Jurkat, Clone E6-1 (cell line): ENCODE results near the gene AADACL2. TPM values are rescaled to one million over a fixed set of nuclear protein-coding genes. Genes with fewer than 3 reads are reported as not detected.

Source experiments
- DNase-seq: peaks from one replicate; pipeline ENCODE4 v3.0.0-alpha.2; 2011; ENCODE audit warnings: low read depth, low spot score
- H3K4me3 ChIP-seq: 2 replicates; pipeline ENCODE4 v1.5.1; 2011; ENCODE audit warnings: mild to moderate bottlenecking, low read length, control low read depth, moderate library complexity
- polyA plus RNA-seq: library from polyadenylated mRNA; unstranded; fragments of >200 nt; gene quantifications from one replicate; pipeline ENCODE4 v1.2.1, GENCODE V29; 2012; ENCODE audit warnings: missing spikeins; ENCODE audit not compliant: insufficient read length, insufficient read depth

The AADACL2 gene
- not detected for polyA plus RNA-seq

- H3K4me3 ChIP-seq, result no peak within 1 kb of the TSS
- no peak for DNase-seq
These were observed at the start of gene AADACL2 for GRCh38 chr3:151733613-151734012. Gene AADACL2, plus strand, starts transcription at chr3:151733927. Its CDS starts 109 bp downstream, at chr3:151734036.

- no peak overlapping the region for H3K4me3 ChIP-seq
- no peak for DNase-seq
These were observed 49.6 kb upstream of the AADACL2 start for GRCh38 chr3:151684094-151684493.

GRCh38 chr3:151686257-151686656, 47.5 kb upstream of the AADACL2 start:
- no peak overlapping the region for H3K4me3 ChIP-seq
- no peak for DNase-seq

- no peak for DNase-seq
- H3K4me3 ChIP-seq, result no peak overlapping the region
These were observed 46.7 kb upstream of the AADACL2 start for GRCh38 chr3:151687076-151687475.

GRCh38 chr3:151688571-151688970, 45.2 kb upstream of the AADACL2 start:
- H3K4me3 ChIP-seq, result no peak overlapping the region
- DNase-seq, result no peak

GRCh38 chr3:151690645-151691044, 43.1 kb upstream of the AADACL2 start:
- no peak for DNase-seq
- H3K4me3 ChIP-seq, result no peak overlapping the region

GRCh38 chr3:151697496-151697895, 36.2 kb upstream of the AADACL2 start:
- no peak overlapping the region for H3K4me3 ChIP-seq
- no peak for DNase-seq

- DNase-seq, result no peak
- H3K4me3 ChIP-seq, result no peak overlapping the region
These were observed 26.5 kb upstream of the AADACL2 start for GRCh38 chr3:151707216-151707615.

- H3K4me3 ChIP-seq, result no peak overlapping the region
- no peak for DNase-seq
These were observed 24.9 kb upstream of the AADACL2 start for GRCh38 chr3:151708868-151709267.

- no peak for DNase-seq
- H3K4me3 ChIP-seq, result no peak overlapping the region
These were observed 23.9 kb upstream of the AADACL2 start for GRCh38 chr3:151709847-151710246.

- no peak overlapping the region for H3K4me3 ChIP-seq
- DNase-seq, result no peak
These were observed 12.4 kb upstream of the AADACL2 start for GRCh38 chr3:151721294-151721693.

GRCh38 chr3:151722856-151723255, 10.9 kb upstream of the AADACL2 start:
- DNase-seq, result no peak
- no peak overlapping the region for H3K4me3 ChIP-seq

GRCh38 chr3:151724576-151725562, 8.9 kb upstream of the AADACL2 start:
- no peak for DNase-seq
- no peak overlapping the region for H3K4me3 ChIP-seq

- DNase-seq, result no peak
- no peak overlapping the region for H3K4me3 ChIP-seq
These were observed 7.7 kb upstream of the AADACL2 start for GRCh38 chr3:151726016-151726415.

GRCh38 chr3:151732861-151733260, 866 bp upstream of the AADACL2 start:
- DNase-seq, result no peak
- no peak overlapping the region for H3K4me3 ChIP-seq

- H3K4me3 ChIP-seq, result no peak overlapping the region
- no peak for DNase-seq
These were observed 6.9 kb downstream of the AADACL2 start for GRCh38 chr3:151740581-151740980.

GRCh38 chr3:151743855-151744254, 10.1 kb downstream of the AADACL2 start:
- no peak overlapping the region for H3K4me3 ChIP-seq
- DNase-seq, result no peak

- no peak for DNase-seq
- no peak overlapping the region for H3K4me3 ChIP-seq
These were observed 16.5 kb downstream of the AADACL2 start for GRCh38 chr3:151750181-151750580.

- H3K4me3 ChIP-seq, result no peak overlapping the region
- no peak for DNase-seq
These were observed 17.0 kb downstream of the AADACL2 start for GRCh38 chr3:151750678-151751077.

- H3K4me3 ChIP-seq, result no peak overlapping the region
- DNase-seq, result no peak
These were observed 17.4 kb downstream of the AADACL2 start for GRCh38 chr3:151751161-151751560.

- DNase-seq, result no peak
- H3K4me3 ChIP-seq, result no peak overlapping the region
These were observed 20.1 kb downstream of the AADACL2 start for GRCh38 chr3:151753846-151754245.
